WTC11 (cell line): ENCODE data around the gene C11orf54. TPM values are rescaled to one million over a fixed set of nuclear protein-coding genes. Genes with fewer than 3 reads are reported as not detected.
A peak's percentile ranks its signal among the peaks of the same experiment; 100 is the strongest.

Source experiments
- ATAC-seq: fragments of 200-7000 bp; cut with Tn5 transposase; 2 replicates; pipeline ENCODE4 v1.10.0; 2021; ENCODE audit warnings: mild to moderate bottlenecking, moderate library complexity
- CTCF ChIA-PET: fragments of 300-600 bp; sonication (Branson Sonifier 250); formaldehyde crosslinking; loops from one replicate; lab custom pipeline; 2021; ENCODE audit warnings: antibody characterized with exemption; lab: Charles Lee
- POLR2A ChIA-PET: fragments of 350-600 bp; sonication (Branson Sonifier 250); formaldehyde crosslinking; loops from one replicate; lab custom pipeline; 2021; ENCODE audit warnings: antibody characterized with exemption; lab: Charles Lee
- DNase-seq: peaks from one replicate; pipeline ENCODE4 v3.0.0; 2021; ENCODE audit warnings: low spot score
- H3K27ac Mint-ChIP-seq: 2 replicates; pipeline ENCODE4 v1.8.0; 2021; ENCODE audit warnings: mixed read lengths
- H3K27me3 Mint-ChIP-seq: 2 replicates; pipeline ENCODE4 v1.8.0; 2021; ENCODE audit warnings: low read depth, mild to moderate bottlenecking, moderate library complexity, mixed read lengths
- H3K36me3 Mint-ChIP-seq: 2 replicates; pipeline ENCODE4 v1.8.0; 2021; ENCODE audit warnings: mixed read lengths
- H3K4me1 Mint-ChIP-seq: 2 replicates; pipeline ENCODE4 v1.8.0; 2022; ENCODE audit warnings: mixed read lengths
- H3K4me3 Mint-ChIP-seq: 2 replicates; pipeline ENCODE4 v1.8.0; 2021; ENCODE audit warnings: mild to moderate bottlenecking, moderate library complexity, mixed read lengths
- H3K9me3 Mint-ChIP-seq: 2 replicates; pipeline ENCODE4 v1.8.0; 2021; ENCODE audit warnings: mixed read lengths
- CDX4 ChIP-seq: fragments of 250-450 bp; sonication (Bioruptor Pico); IDR thresholded peaks from 2 replicates; pipeline ENCODE4 v1.9.0; 2021; ENCODE audit warnings: moderate library complexity, mild to moderate bottlenecking, inconsistent platforms, borderline replicate concordance
- CREB1 ChIP-seq: sonication (generic); formaldehyde crosslinking; IDR thresholded peaks from 2 replicates; pipeline ENCODE4 v1.8.0; 2023; ENCODE audit warnings: mild to moderate bottlenecking, missing genetic modification reagents
- ETV6 ChIP-seq: sonication (generic); formaldehyde crosslinking; IDR thresholded peaks from 2 replicates; pipeline ENCODE4 v1.8.1; 2022; ENCODE audit warnings: mild to moderate bottlenecking, missing genetic modification reagents
- GRHL2 ChIP-seq: fragments of 250-450 bp; sonication (Bioruptor Pico); IDR thresholded peaks from 2 replicates; pipeline ENCODE4 v1.8.0; 2022; ENCODE audit warnings: mild to moderate bottlenecking, moderate library complexity; ENCODE audit not compliant: insufficient replicate concordance, severe bottlenecking
- JUN ChIP-seq: sonication (generic); formaldehyde crosslinking; IDR thresholded peaks from 2 replicates; pipeline ENCODE4 v1.8.0; 2023; ENCODE audit warnings: mild to moderate bottlenecking, missing genetic modification reagents
- NFATC4 ChIP-seq: fragments of 250-450 bp; sonication (Bioruptor Pico); IDR thresholded peaks from 2 replicates; pipeline ENCODE4 v1.9.0; 2021; ENCODE audit warnings: mild to moderate bottlenecking
- NR2C2 ChIP-seq: sonication (generic); formaldehyde crosslinking; IDR thresholded peaks from 2 replicates; pipeline ENCODE4 v1.8.0; 2022; ENCODE audit warnings: mild to moderate bottlenecking, missing genetic modification reagents
- RELA ChIP-seq: sonication (generic); formaldehyde crosslinking; IDR thresholded peaks from 2 replicates; pipeline ENCODE4 v1.8.1; 2022; ENCODE audit warnings: missing genetic modification reagents, mild to moderate bottlenecking, borderline replicate concordance
- SMAD4 ChIP-seq: sonication (generic); formaldehyde crosslinking; IDR thresholded peaks from 2 replicates; pipeline ENCODE4 v1.8.0; 2022; ENCODE audit warnings: mild to moderate bottlenecking, missing genetic modification reagents
- SP1 ChIP-seq: sonication (generic); formaldehyde crosslinking; conservative IDR thresholded peaks from 2 replicates; pipeline ENCODE4 v1.8.1; 2022; ENCODE audit warnings: missing genetic modification reagents
- TP53 ChIP-seq: sonication (generic); formaldehyde crosslinking; IDR thresholded peaks from 2 replicates; pipeline ENCODE4 v1.8.1; 2023; ENCODE audit warnings: mild to moderate bottlenecking, missing genetic modification reagents
- ZNF281 ChIP-seq: sonication (generic); formaldehyde crosslinking; IDR thresholded peaks from 2 replicates; pipeline ENCODE4 v1.8.0; 2023; ENCODE audit warnings: mild to moderate bottlenecking, missing genetic modification reagents
- ZNF396 ChIP-seq: fragments of 250-450 bp; sonication (Bioruptor Pico); IDR thresholded peaks from 2 replicates; pipeline ENCODE4 v1.8.0; 2021; ENCODE audit warnings: mild to moderate bottlenecking, moderate library complexity, borderline replicate concordance
- ZNF671 ChIP-seq: fragments of 250-450 bp; sonication (Bioruptor Pico); IDR thresholded peaks from 2 replicates; pipeline ENCODE4 v1.8.0; 2021; ENCODE audit warnings: mild to moderate bottlenecking
- total RNA-seq: library from RNA; stranded (reverse); gene quantifications from 3 replicates; pipeline ENCODE4 v1.2.3, GENCODE V29; 2021
- TF ChIP-seq, protein P1 (sequence below): fragments of 250-450 bp; sonication (Bioruptor Pico); IDR thresholded peaks from 2 replicates; pipeline ENCODE4 v1.9.0; 2021; ENCODE audit warnings: mild to moderate bottlenecking
- TF ChIP-seq, protein P2 (sequence below): sonication (generic); formaldehyde crosslinking; IDR thresholded peaks from 2 replicates; pipeline ENCODE4 v1.8.1; 2023; ENCODE audit warnings: mild to moderate bottlenecking, missing genetic modification reagents, moderate library complexity
- TF ChIP-seq, protein P3 (sequence below): sonication (generic); formaldehyde crosslinking; IDR thresholded peaks from 2 replicates; pipeline ENCODE4 v1.8.0; 2023; ENCODE audit warnings: missing genetic modification reagents
- TF ChIP-seq, protein P4 (sequence below): sonication (generic); formaldehyde crosslinking; IDR thresholded peaks from 2 replicates; pipeline ENCODE4 v1.8.1; 2022; ENCODE audit warnings: low read depth, mild to moderate bottlenecking, moderate library complexity, missing genetic modification reagents, borderline replicate concordance
- TF ChIP-seq, protein P5 (sequence below): fragments of 250-450 bp; sonication (Bioruptor Pico); IDR thresholded peaks from 2 replicates; pipeline ENCODE4 v2.1.2; 2022; ENCODE audit warnings: mild to moderate bottlenecking, moderate library complexity

C11orf54 gene
- total RNA-seq, 1 experiment from 2014 or later = 25.4 TPM

GRCh38 chr11:93733474-93733873, 8.0 kb upstream of the C11orf54 start:
- Mint-ChIP-seq H3K36me3 (peaks cover 98% of the 10 kb centered on the region), H3K4me3 (no peak overlapping the region), H3K4me1 (peaks cover 32% of the 10 kb centered on the region), H3K27ac (peak overlapping the region; percentile 63), H3K9me3 (no peaks in the 10 kb centered on the region), H3K27me3 (no peaks in the 10 kb centered on the region)
- no peak for ATAC-seq
- ChIA-PET CTCF (no interaction called here), POLR2A (interaction anchor here (1.4 kb wide), 1 partner anchor 8 kb away, joined by 6 read pairs; the partner anchor contains the start of genes C11orf54 and TAF1D)
- no peak for DNase-seq
- TF ChIP-seq, protein P1, sequence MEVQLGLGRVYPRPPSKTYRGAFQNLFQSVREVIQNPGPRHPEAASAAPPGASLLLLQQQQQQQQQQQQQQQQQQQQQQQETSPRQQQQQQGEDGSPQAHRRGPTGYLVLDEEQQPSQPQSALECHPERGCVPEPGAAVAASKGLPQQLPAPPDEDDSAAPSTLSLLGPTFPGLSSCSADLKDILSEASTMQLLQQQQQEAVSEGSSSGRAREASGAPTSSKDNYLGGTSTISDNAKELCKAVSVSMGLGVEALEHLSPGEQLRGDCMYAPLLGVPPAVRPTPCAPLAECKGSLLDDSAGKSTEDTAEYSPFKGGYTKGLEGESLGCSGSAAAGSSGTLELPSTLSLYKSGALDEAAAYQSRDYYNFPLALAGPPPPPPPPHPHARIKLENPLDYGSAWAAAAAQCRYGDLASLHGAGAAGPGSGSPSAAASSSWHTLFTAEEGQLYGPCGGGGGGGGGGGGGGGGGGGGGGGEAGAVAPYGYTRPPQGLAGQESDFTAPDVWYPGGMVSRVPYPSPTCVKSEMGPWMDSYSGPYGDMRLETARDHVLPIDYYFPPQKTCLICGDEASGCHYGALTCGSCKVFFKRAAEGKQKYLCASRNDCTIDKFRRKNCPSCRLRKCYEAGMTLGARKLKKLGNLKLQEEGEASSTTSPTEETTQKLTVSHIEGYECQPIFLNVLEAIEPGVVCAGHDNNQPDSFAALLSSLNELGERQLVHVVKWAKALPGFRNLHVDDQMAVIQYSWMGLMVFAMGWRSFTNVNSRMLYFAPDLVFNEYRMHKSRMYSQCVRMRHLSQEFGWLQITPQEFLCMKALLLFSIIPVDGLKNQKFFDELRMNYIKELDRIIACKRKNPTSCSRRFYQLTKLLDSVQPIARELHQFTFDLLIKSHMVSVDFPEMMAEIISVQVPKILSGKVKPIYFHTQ = 0 out of 2 replicates have a peak, but pooled peaks have one; percentile 55
- TF ChIP-seq SMAD4 (CRISPR knock-in tag) (no peak), SP1 (CRISPR knock-in tag) (no peak), TP53 (CRISPR knock-in tag) (no peak), ZNF396 (CRISPR knock-in tag) (no peak)
- TF ChIP-seq, protein P2, sequence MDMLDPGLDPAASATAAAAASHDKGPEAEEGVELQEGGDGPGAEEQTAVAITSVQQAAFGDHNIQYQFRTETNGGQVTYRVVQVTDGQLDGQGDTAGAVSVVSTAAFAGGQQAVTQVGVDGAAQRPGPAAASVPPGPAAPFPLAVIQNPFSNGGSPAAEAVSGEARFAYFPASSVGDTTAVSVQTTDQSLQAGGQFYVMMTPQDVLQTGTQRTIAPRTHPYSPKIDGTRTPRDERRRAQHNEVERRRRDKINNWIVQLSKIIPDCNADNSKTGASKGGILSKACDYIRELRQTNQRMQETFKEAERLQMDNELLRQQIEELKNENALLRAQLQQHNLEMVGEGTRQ (CRISPR knock-in tag) = no peak

GRCh38 chr11:93734427-93735222, 6.8 kb upstream of the C11orf54 start:
- DNase-seq (no peak), ATAC-seq (peak; percentile 26; the same call in 1 of the 2 replicates)
- Mint-ChIP-seq H3K27me3 (no peaks in the 10 kb centered on the region), H3K4me3 (peak overlapping the region; percentile 40), H3K36me3 (peaks cover 98% of the 10 kb centered on the region), H3K9me3 (no peaks in the 10 kb centered on the region), H3K27ac (peak overlapping the region; percentile 79), H3K4me1 (peaks cover 43% of the 10 kb centered on the region)
- ChIA-PET CTCF (no interaction called here), POLR2A (interaction anchor here (1.6 kb wide), 1 partner anchor 49 kb away, joined by 4 read pairs; the partner anchor contains the start of gene MED17)
- TF ChIP-seq ZNF396 (CRISPR knock-in tag) (no peak), ETV6 (CRISPR knock-in tag) (no peak), ZNF281 (CRISPR knock-in tag) (no peak), CREB1 (CRISPR knock-in tag) (no peak), RELA (CRISPR knock-in tag) (no peak), ZNF671 (CRISPR knock-in tag) (peak; percentile 9; the same call in 1 of the 2 replicates), CDX4 (CRISPR knock-in tag) (no peak), NFATC4 (CRISPR knock-in tag) (no peak; the same call in 1 of the 2 replicates), GRHL2 (CRISPR knock-in tag) (no peak), NR2C2 (CRISPR knock-in tag) (no peak), JUN (CRISPR knock-in tag) (no peak)
- TF ChIP-seq, protein P3, sequence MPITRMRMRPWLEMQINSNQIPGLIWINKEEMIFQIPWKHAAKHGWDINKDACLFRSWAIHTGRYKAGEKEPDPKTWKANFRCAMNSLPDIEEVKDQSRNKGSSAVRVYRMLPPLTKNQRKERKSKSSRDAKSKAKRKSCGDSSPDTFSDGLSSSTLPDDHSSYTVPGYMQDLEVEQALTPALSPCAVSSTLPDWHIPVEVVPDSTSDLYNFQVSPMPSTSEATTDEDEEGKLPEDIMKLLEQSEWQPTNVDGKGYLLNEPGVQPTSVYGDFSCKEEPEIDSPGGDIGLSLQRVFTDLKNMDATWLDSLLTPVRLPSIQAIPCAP = no peak
- TF ChIP-seq, protein P4, sequence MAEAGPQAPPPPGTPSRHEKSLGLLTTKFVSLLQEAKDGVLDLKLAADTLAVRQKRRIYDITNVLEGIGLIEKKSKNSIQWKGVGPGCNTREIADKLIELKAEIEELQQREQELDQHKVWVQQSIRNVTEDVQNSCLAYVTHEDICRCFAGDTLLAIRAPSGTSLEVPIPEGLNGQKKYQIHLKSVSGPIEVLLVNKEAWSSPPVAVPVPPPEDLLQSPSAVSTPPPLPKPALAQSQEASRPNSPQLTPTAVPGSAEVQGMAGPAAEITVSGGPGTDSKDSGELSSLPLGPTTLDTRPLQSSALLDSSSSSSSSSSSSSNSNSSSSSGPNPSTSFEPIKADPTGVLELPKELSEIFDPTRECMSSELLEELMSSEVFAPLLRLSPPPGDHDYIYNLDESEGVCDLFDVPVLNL (CRISPR knock-in tag) = no peak
- TF ChIP-seq, protein P1 = no peak
- TF ChIP-seq, protein P5, sequence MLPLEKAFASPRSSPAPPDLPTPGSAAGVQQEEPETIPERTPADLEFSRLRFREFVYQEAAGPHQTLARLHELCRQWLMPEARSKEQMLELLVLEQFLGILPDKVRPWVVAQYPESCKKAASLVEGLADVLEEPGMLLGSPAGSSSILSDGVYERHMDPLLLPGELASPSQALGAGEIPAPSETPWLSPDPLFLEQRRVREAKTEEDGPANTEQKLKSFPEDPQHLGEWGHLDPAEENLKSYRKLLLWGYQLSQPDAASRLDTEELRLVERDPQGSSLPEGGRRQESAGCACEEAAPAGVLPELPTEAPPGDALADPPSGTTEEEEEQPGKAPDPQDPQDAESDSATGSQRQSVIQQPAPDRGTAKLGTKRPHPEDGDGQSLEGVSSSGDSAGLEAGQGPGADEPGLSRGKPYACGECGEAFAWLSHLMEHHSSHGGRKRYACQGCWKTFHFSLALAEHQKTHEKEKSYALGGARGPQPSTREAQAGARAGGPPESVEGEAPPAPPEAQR = no peak
